Hepatocyte (in vitro differentiated cells): ENCODE results near the gene SELENOI.

Experiments used
- EZH2phosphoT487 ChIP-seq: fragments of 200-600 bp; sonication (generic); IDR thresholded peaks from one replicate; pipeline ENCODE4 v1.6.1; 2018; ENCODE audit warnings: antibody characterized with exemption, mild to moderate bottlenecking, low read depth, moderate library complexity; ENCODE audit not compliant: unreplicated experiment, severe bottlenecking
- TF ChIP-seq, protein P1 (sequence below): fragments of 200-600 bp; sonication (generic); IDR thresholded peaks from 2 replicates; pipeline ENCODE4 v1.5.1; 2016; ENCODE audit warnings: antibody characterized with exemption, mild to moderate bottlenecking; ENCODE audit not compliant: poor library complexity

GRCh38 chr2:26429779-26430578 is 84.0 kb downstream of the SELENOI start:
- TF ChIP-seq, protein P1, sequence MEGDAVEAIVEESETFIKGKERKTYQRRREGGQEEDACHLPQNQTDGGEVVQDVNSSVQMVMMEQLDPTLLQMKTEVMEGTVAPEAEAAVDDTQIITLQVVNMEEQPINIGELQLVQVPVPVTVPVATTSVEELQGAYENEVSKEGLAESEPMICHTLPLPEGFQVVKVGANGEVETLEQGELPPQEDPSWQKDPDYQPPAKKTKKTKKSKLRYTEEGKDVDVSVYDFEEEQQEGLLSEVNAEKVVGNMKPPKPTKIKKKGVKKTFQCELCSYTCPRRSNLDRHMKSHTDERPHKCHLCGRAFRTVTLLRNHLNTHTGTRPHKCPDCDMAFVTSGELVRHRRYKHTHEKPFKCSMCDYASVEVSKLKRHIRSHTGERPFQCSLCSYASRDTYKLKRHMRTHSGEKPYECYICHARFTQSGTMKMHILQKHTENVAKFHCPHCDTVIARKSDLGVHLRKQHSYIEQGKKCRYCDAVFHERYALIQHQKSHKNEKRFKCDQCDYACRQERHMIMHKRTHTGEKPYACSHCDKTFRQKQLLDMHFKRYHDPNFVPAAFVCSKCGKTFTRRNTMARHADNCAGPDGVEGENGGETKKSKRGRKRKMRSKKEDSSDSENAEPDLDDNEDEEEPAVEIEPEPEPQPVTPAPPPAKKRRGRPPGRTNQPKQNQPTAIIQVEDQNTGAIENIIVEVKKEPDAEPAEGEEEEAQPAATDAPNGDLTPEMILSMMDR = no peak
- TF ChIP-seq EZH2phosphoT487 = no peak
